ENCODE measurements around the gene FAM98A. TPM values are rescaled to one million over a fixed set of nuclear protein-coding genes. Genes with fewer than 3 reads are reported as not detected.

The FAM98A gene
- total RNA-seq, 1 experiment from 2014 or later: 70.9 TPM

DNA sequence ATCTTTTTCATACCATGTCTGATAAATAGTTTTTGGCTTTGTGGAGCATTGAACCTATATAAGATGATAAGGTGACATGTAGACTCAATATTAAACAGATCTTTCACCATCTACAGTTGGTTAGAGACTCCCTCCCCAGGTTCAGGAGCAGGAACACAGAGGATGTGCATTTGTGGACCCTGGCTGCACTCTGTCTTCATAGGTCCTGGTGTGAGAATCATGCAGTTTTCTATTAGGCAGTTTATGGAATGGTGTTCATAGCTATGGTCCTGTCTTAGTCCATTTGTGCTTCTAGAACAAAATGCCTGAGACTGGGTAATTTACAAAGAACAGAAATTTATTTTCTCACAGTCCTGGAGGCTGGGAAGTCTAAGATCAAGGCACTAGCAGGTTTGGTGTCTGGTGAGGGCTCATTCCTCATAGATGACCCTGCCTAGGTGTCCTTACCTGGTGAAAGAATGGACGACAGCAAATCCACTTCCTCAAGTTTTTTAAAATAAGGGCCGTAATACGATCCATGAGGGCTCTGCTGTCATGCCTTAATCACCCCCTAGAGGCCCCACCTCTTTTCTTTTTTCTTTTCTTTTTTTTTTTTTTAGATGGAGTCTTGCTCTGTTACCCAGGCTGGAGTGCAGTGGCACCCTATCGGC is 35.3 kb upstream of the FAM98A start:
- Histone ChIP-seq H3K23me2 (ENCODE audit: insufficient read length, low read depth, low read length, poor library complexity, severe bottlenecking) (no peaks in the 10 kb centered on the region), H2BK20ac (ENCODE audit: low read depth, low read length, poor library complexity, severe bottlenecking) (no peak overlapping the region), H4K91ac (ENCODE audit: insufficient read length, low read depth, low read length) (no peak overlapping the region), H4K5ac (ENCODE audit: insufficient read length, low read depth, low read length) (no peak overlapping the region), H3K56ac (ENCODE audit: insufficient read length, low read depth, low read length) (no peak overlapping the region), H2BK15ac (ENCODE audit: low read depth, low read length) (no peak overlapping the region), H3K79me2 (ENCODE audit: insufficient read depth, low read length) (no peaks in the 10 kb centered on the region), H3K79me1 (ENCODE audit: insufficient read depth, low read depth, low read length, poor library complexity, severe bottlenecking) (no peaks in the 10 kb centered on the region), H3K9me3 (ENCODE audit: control insufficient read depth, low read depth, low read length) (no peaks in the 10 kb centered on the region), H4K20me1 (ENCODE audit: control insufficient read depth, insufficient read depth, insufficient read length) (no peaks in the 10 kb centered on the region), H3K9ac (ENCODE audit: extremely low read depth, insufficient read length, low read length) (no peak overlapping the region), H3K14ac (ENCODE audit: insufficient read depth, low read length) (no peak overlapping the region), H3K23ac (ENCODE audit: insufficient read length, low read depth, low read length) (no peak overlapping the region), H4K8ac (replicated peaks; ENCODE audit: insufficient read length, low read depth, low read length) (no peak overlapping the region), H2AFZ (ENCODE audit: low read length) (no peak overlapping the region), H3K4me1 (ENCODE audit: insufficient read depth, low read length) (no peaks in the 10 kb centered on the region; the same call in 1 of the 2 replicates), H2BK5ac (ENCODE audit: insufficient read length, low read length) (no peak overlapping the region), H3K18ac (ENCODE audit: insufficient read length, low read depth, low read length) (no peak overlapping the region), H2AK5ac (ENCODE audit: insufficient read length, low read length) (no peak overlapping the region), H2BK120ac (ENCODE audit: low read depth, low read length, poor library complexity, severe bottlenecking) (no peak overlapping the region), H3K4ac (ENCODE audit: low read depth, low read length) (no peak overlapping the region), H3K4me2 (ENCODE audit: insufficient read depth, insufficient read length, low read length) (no peak overlapping the region), H2BK12ac (ENCODE audit: insufficient read length, low read depth, low read length) (no peak overlapping the region), H3K27me3 (ENCODE audit: insufficient read depth, low read length) (no peaks in the 10 kb centered on the region), H3K27ac (ENCODE audit: insufficient read length, low read depth, low read length) (no peak overlapping the region), H3T11ph (ENCODE audit: low read length) (no peak overlapping the region)
- peaks cover 8 to 25% (median 20%) of the 10 kb centered on the region in 3 experiments for H3K36me3 Mint-ChIP-seq (ENCODE audit: insufficient read depth in 1 of 3, low read depth in 3 of 3)
- no CpG with 5 or more reads among the region's 4 CpGs for WGBS (ENCODE audit: extremely low coverage, insufficient read length, low lambda C conversion rate)
- H3K4me3 Mint-ChIP-seq: no peak overlapping the region
- peaks cover 4 to 8% of the 10 kb centered on the region in 2 experiments; a peak in 3 of 4 replicates for H3K4me1 Mint-ChIP-seq
- no peak overlapping the region for H3K27ac Mint-ChIP-seq
- H3K9me3 Mint-ChIP-seq: peaks cover 0 to 6% of the 10 kb centered on the region in 2 experiments; a peak in 3 of 5 replicates
- H3K27me3 Mint-ChIP-seq (ENCODE audit: low read depth): no peaks in the 10 kb centered on the region
- no peak for DNase-seq
- TF ChIP-seq CTCF (conservative IDR thresholded peaks at IDR 0.05): peak; percentile 20; the same call in 1 of the 3 replicates
